Measurements from ENCODE around the gene APOL1.

DNA sequence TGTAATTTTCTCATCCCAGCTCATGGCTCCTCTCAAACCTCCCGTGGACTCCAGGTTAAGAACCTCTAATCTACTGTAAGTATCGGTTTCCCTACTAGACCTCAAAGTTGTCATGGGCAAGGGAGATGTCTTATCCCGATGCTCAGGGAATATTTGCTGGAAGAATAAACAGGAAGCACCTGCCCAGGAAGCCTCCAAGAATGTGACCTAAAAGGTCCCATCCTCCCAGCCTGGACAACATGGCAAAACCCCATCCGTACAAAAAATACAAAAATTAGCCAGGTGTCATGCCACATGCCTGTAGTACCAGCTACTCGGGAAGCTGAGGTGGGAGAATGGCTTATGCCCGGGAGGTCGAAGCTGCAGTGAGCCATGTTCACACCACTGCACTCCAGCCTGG, 62.4 kb downstream of the APOL1 start:
- no peak for TF ChIP-seq EZH2 (IDR thresholded peaks at IDR 0.05; ENCODE audit: borderline replicate concordance, low read depth, low read length, severe bottlenecking)
- TF ChIP-seq, protein P1, sequence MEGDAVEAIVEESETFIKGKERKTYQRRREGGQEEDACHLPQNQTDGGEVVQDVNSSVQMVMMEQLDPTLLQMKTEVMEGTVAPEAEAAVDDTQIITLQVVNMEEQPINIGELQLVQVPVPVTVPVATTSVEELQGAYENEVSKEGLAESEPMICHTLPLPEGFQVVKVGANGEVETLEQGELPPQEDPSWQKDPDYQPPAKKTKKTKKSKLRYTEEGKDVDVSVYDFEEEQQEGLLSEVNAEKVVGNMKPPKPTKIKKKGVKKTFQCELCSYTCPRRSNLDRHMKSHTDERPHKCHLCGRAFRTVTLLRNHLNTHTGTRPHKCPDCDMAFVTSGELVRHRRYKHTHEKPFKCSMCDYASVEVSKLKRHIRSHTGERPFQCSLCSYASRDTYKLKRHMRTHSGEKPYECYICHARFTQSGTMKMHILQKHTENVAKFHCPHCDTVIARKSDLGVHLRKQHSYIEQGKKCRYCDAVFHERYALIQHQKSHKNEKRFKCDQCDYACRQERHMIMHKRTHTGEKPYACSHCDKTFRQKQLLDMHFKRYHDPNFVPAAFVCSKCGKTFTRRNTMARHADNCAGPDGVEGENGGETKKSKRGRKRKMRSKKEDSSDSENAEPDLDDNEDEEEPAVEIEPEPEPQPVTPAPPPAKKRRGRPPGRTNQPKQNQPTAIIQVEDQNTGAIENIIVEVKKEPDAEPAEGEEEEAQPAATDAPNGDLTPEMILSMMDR (IDR thresholded peaks at IDR 0.05; ENCODE audit: borderline replicate concordance, extremely low read depth, low read length, poor library complexity, severe bottlenecking) = no peak
